HG03469 (cell line): ENCODE data around the gene LSR.
"Not testable (repeated sequence)": the region's sequence is repeated elsewhere in the genome, so short reads cannot be mapped to it uniquely, and the experiment has no call there.

Experiments
- ATAC-seq: cut with Tn5 transposase; IDR thresholded peaks from one replicate; pipeline ENCODE4 v1.9.1; 2021; ENCODE audit warnings: mild to moderate bottlenecking, moderate library complexity, moderate number of reproducible peaks; ENCODE audit not compliant: unreplicated experiment

Gene LSR

DNA sequence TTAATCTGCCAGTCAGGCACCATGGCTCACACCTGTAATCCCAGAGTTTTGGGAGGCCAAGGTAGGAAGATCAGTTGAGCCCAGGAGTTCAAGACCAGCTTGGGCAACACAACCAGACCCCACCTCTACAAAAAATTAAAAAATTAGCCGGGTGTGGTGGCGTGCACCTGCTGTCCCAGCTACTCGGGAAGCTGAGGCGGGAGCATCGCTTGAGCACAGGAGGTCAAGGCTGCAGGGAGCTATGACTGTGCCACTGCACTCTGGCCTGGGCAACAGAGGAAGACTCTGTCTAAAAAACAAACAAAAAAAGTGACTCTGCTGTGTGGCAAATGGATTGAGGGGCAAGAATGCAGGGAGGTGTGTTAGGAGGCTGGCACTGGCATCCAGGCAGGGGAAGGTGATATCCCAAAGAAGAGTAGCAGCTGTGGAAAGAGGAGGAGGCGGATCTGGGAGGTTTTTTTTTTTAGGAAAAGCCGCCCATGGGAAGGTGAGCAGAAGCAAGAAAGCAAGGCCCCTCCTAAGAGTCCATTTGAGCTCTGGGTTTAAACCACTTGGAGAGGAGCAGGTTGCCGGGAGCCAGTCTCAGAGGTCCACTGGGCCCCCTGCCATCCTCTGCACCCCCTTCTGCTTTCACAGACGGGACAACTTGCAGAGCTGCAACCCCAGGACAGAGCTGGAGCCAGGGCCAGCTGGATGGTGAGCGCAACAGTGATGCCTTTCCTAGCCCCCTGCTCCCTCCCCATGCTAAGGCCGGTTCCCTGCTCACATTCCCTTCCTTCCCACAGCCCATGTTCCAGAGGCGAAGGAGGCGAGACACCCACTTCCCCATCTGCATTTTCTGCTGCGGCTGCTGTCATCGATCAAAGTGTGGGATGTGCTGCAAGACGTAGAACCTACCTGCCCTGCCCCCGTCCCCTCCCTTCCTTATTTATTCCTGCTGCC, 35.6 kb downstream of the LSR start:
- ATAC-seq, result no peak

DNA sequence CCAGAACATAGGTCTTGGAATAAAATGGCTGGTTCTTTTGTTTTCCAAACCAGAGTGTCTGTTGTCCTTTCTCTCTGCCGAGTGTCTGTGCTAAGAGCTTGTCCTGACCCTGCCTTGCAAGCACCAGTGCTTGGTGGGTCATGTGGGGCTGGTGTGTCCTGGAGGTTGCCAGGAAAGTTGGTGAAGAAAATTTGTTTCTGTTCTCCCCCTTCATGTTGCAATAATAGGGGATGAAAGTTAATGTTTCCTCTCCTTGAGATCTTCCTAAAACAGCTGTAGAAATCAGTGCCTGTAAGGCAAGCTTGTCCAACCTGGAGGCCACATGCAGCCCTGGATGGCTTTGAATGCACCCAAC, 36.3 kb downstream of the LSR start:
- ATAC-seq, result no peak

DNA sequence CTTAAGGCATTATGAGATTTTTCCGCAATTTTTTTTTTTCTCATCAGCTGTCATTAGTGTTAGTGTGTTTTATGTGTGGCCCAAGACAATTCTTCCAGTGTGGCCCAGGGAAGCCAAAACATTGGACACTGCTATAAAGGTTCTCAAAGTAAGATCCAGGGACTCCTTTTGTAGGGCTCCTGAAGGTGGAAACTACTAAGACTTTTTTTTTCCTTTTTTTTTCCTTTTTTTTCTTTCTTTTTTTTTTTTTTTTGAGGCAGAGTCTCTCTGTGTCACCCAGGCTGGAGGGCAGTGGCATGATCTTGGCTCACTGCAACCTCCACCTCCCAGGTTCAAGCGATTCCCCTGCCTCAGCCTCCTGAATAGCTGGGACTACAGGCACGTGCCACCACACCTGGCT, 36.7 kb downstream of the LSR start:
- not testable (repeated sequence) for ATAC-seq

DNA sequence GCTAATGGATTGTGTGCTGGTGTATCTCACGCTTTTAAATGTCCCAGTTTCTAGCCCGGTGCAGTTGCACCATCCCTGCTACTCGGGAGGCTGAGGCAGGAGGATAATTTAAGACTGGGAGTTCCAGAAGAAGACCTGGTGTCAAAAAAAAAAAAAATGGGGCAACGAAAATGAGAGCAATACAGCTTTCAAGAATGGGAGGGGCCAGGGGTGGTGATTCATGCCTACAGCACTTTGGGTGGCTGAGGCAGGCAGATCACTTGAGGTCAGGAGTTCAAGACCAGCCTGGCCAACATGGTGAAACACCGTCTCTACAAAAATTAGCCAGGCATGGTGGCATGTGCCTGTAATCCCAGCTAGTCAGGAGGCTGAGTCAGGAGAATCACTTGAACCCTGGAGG, 37.3 kb downstream of the LSR start:
- not testable (repeated sequence) for ATAC-seq

DNA sequence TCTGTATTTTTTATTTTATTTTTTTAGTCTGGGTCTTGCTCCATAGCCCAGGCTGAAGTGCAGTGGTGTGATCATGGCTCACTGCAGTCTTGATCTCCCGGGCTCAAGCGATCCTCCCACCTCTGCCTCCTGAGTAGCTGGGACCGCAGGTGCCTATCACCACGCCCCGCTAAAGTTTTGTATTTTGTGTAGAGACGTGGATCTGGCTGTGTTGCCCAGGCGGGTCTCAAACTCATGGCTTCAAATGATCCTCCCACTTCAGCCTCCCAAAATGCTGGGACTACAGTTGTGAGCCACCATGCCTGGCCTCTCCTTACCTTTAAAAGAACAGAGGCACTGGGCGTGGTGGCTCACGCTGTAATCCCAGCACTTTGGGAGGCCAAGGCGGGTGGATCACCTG, 38.9 kb downstream of the LSR start:
- no peak for ATAC-seq

DNA sequence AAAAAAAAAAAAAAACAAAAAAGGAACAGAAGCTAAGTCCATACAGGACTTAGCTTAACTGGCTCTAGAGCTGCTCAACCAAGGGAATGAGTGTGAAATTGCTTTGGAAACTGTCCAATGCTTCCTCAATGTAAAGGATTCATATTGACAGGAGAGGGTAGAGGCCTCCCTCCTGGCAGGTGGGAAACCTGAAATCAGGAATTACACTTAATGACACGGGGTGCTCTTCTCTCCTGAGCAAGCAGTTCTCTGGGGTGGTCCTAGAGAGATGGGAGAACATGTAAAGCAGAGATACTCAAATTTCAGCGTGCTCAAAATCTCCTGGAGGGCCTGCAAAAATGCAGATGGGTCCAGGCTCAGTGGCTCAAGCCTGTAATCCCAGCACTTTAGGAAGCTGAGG, 39.5 kb downstream of the LSR start:
- ATAC-seq, result no peak

DNA sequence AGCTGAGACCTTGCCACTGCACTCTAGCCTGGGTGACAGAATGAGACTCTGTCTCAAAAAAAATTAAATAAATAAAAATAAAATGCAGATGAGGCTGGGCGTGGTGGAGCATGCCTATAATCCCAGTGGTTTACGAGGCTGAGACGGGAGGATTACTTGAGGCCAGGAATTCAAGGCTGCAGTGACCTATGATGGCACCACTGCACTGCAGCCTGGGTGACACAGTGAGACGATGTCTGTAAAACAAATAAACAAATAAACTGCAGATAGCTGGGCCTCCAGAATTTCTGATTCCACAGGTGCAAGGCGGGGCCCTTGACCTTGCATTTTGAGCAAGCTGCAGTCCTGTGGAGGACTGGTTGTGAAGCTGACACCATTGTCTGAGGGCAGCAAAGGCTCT, 40.1 kb downstream of the LSR start:
- ATAC-seq, result no peak

DNA sequence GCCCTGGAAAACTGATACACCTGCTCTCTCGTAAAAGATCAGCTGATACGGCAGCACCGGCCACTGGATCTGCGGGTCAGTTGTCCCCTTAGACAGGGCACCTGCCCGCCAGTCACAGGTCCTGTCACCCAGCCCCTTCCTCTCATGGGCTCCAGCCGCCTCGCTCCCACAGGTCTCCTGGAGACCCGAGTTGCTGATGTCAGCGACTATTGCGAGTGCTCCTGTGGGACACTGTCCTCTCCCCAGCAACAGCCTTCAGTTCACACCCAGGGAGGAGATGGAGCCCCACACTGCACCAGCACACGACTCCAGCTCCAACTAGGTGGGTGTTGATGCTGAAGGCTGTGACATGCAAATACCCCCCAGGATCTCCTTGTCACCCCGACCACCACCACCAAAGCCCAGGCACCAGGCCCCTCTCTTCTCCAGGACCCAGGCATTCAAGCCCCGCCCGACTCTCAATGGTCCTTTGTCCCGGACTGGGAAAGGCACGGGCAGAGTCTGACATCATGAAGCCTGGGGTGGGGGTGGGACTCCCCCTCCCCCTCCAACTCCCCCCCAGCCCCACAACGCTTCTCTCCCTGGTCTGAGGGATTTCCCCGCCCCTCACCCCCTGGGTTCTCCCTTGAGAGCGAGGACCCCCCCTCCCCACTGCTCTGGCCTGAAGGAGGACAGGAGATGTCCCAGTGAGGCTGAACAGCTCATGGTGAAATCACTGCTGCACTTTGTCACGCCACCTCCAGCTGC, 41.8 kb downstream of the LSR start:
- no peak for ATAC-seq

DNA sequence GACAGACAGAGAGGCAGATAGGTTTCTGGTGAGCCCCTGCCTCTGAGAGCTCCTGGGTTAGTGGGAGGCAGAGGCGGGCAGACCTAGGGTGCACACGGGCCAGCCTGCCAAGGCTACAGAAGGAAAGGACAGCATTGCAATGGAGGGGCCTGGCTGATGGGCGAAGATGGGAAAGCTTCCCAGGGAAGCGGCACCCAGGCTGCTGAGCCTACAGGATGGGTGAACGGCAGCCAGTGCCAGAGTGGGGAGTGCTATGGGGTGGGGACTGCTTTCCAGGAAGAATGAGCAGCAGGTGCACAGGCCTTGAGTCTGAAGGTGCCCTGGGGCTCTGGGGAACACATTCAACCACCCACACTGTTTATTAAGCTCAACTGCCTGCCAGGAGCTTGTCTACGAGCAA, 42.5 kb downstream of the LSR start:
- ATAC-seq, result no peak

DNA sequence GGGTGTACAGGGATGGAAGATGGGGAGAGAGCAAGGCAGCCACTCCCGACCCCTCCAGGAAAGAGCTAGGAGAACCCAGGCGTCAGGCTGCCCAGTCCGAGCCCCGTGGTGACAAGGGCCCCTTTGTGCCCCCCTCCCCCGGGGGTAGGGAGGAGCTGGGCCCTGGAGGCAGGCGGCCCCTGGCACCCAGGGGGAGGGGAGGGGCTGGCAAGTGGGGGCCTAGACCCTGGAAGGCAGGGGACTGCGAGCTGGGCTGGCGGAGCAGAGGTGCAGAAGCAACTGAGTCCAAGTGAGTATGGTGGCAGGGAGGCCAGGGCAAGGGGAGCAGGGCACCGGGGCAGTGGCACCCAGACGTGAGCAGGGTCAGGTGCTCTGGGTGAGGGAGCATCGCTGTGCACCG, 43.1 kb downstream of the LSR start, which contains the start of gene MAG:
TSS of gene MAG (plus strand) at position 246 of the 400 bp plus-strand sequence. CDS start 3,248 bp downstream, outside the sequence.
- ATAC-seq, result no peak

DNA sequence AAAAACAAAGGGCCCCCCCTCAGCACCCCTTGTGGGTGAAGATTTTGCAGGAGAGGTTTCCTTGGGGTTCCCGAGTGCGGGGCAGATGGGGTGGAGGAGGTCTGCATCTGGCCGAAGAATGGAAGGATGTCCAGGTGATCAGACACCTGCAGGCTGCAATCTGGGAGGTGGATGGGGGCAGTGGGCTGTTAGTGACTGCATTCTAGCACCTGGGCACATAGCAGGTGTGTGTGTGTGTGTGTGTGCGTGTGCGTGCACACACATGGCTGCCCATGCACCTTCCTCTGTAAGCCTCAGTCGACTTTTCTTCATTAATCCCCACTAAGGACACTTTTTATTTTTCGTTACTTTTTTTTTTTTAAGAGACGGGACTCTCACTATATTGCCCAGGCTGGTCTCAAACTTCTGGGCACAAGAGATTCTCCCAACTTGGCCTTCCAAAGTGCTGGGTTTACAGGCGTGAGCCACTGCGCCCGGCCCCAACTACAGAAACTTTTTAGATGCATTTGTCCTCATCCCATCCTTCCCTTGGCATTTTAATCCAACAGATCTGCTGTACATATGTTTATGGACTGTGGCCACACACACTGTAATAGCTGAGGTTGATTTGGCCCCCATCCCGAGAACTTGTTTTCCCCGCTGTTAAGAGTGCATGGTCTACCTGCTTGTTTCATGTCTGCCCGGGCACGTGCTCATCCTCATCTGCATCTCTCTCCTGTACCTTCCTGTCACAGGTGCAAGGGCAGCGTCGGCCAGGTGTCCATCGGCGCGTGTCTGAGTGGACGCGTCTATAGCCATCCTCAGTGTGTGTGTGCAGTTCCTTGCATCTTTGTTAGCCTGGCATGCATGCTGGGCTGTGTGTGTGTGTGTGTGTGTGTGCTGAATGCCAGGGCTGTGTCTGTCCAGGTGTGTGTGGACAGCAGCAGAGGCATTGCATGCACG, 43.9 kb downstream of the LSR start:
- no peak for ATAC-seq

DNA sequence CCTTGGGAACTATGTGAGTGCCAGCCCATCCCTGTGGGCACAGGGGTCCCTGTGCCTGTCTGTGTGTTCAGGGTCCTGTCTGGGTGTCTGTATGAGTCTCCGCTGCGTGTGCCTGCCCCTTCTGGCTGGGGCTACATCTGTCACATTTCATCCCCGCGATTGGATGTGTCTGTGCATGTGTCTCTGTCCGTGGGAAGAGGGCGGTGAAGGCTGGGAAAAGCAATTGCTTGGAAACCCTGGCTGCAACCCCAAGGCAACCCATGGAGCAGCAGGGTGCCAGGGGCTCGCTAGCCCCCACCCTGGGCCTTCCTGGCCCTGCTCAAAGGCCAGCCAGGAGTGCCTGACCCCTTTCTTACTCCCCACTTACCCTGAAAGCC, 44.5 kb downstream of the LSR start:
- no peak for ATAC-seq

DNA sequence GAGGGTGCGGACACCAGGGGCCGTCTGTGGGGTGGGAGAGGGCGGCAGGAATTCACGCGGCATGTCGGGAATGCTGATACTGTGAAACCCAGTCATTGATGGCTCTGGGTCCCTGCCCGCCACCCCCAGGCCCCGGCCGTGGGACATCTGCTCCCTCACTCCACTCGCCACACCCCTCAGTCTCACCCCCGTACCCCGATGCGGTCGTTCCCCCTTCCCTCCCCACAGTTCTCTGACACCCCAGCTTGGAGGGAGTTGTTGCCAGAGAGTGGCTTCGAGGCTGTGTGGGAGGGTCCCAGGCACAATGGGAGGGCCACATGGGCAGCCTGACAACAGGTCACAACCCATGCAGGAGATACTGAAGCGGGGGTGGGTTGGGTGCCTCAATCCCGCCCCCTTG, 45.0 kb downstream of the LSR start:
- ATAC-seq, result no peak

DNA sequence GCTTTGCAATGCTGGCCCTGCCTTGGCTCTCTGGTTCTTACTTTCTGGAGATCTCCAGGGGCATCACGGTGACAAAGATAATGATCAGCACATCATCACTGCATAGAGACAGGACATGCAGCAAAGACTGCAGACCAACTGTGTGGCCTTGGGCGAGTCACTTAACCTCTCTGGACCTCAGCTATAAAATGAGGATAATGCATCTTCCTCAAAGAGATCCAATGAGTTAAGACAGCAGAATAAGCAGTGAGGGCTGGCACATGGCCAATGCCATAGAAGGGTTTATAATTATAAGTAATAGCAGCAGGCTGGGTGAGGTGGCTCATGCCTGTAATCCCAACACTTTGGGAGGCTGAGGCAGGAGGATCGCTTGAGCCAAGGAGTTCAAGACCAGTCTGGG, 45.5 kb downstream of the LSR start:
- no peak for ATAC-seq

DNA sequence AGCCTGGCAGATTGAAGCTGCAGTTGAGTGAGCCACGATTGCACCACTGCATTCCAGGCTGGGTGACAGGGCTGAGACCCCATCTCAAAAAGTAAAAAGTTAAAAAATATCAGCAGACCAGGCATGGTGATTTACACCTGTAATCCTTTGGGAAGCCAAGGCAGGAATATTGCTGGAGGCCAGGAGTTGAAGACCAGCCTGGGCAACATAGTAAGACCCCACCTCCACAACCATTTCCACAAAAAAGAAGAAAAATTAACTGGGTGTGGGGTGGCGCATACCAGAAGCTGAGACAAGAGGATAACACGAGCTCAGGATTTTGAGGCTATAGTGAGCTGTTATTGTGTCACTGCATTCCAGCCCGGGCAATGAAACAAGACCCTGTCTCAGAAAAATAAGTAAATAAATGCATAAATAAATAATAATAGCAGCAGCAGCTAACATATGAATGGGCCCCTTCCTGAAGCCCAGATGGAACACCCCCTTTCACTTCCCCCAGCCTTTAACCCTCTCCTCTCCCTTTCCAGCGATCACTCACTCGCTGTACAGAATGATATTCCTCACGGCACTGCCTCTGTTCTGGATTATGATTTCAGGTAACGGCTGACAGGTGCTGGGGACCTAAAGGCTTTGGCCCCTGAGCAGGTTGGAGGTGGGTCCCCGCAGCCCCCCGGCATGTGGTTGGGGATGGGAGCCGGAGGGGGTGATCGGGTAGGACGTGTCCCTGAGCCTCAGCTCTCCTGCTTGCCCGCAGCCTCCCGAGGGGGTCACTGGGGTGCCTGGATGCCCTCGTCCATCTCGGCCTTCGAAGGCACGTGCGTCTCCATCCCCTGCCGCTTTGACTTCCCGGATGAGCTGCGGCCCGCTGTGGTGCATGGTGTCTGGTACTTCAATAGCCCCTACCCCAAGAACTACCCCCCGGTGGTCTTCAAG, 46.3 kb downstream of the LSR start:
- ATAC-seq, result no peak

DNA sequence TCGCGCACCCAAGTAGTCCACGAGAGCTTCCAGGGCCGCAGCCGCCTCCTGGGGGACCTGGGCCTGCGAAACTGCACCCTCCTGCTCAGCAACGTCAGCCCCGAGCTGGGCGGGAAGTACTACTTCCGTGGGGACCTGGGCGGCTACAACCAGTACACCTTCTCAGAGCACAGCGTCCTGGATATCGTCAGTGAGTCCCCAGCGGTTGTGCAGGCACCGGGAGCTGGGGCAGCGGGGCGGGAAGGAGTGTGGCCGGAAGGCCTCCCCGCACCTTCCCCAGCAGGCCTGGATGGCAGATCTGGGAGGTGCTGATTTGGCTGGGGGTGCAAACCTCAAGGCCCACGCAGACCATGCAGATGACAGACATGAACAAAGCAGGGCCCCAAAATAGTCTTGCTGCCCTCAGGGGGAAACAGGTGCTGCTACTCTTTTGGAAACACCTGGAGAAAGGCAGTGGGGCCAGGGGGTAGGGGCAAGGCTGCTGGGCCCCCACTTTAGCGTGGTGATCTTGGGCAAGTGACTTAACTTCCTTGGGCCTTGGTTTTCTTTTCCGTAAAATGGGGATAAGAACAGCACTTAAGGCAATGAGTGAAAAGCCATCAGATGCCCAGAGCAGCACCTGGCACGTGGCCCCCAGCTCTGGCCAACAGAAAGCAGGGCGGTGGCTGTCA, 47.1 kb downstream of the LSR start:
- no peak for ATAC-seq

DNA sequence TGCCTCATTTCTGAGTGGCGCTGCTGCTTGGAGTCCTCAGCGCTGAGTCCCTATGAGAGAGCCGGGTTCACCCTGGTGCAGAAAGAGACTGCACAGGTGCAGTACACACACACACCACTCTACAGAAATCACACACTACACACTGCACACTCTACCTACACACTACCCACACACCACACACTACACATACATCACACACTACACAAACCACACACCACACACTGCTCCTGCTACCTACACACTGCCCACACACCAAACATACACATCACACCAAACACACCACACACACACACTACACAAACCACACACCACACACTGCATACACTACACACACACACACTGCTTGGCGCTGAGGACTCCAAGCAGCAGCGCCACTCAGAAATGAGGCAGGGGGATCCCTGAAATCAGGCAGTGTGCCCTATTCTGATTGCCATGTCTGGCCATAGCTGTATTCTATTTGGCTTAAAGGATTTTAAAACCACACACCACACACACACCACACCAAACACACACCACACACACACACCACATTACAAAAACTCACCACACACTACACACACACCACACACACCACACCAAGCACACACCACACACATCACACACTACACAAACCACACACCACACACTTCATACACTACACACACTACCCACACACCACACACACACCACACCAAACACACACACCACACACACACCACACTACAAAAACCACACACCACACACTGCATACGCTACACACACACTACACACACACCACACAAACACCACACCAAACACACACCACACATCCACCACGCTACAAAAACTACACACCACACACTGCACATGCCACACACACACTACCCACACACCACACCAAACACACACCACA, 48.1 kb downstream of the LSR start:
- ATAC-seq, result no peak

DNA sequence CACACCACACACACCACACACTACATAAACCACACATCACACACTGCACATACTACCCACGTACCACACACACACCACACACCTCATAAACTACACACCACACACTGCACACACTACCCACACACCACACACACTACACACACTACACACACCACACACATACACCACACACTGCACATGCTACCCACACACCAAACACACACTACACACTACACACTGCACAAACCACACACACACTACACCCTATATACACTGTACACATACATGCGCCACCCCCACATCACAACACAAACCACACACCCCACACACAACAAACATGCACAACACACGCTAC, 48.7 kb downstream of the LSR start:
- no peak for ATAC-seq

DNA sequence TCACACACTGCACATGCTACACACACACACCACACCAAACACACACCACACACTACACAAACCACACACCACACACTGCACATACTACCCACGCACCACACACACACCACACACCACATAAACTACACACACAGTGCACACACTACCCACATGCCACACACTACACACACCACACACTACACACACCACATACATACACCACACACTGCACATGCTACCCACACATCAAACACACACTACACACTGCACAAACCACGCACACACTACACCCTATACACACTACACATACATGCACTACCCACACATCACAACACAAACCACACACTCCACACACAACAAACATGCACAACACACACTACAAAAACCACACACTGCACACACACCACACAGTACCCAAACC, 49.1 kb downstream of the LSR start:
- ATAC-seq, result no peak
